GM12874 (cell line): Measurements from ENCODE around the gene PAIP2B.

Source experiments
- TF ChIP-seq, protein P1 (sequence below): IDR thresholded peaks from 2 replicates; pipeline ENCODE4 v1.5.1; 2011; ENCODE audit warnings: low read depth, mild to moderate bottlenecking, control low read depth, low read length, moderate library complexity; ENCODE audit not compliant: insufficient read depth

PAIP2B gene

DNA sequence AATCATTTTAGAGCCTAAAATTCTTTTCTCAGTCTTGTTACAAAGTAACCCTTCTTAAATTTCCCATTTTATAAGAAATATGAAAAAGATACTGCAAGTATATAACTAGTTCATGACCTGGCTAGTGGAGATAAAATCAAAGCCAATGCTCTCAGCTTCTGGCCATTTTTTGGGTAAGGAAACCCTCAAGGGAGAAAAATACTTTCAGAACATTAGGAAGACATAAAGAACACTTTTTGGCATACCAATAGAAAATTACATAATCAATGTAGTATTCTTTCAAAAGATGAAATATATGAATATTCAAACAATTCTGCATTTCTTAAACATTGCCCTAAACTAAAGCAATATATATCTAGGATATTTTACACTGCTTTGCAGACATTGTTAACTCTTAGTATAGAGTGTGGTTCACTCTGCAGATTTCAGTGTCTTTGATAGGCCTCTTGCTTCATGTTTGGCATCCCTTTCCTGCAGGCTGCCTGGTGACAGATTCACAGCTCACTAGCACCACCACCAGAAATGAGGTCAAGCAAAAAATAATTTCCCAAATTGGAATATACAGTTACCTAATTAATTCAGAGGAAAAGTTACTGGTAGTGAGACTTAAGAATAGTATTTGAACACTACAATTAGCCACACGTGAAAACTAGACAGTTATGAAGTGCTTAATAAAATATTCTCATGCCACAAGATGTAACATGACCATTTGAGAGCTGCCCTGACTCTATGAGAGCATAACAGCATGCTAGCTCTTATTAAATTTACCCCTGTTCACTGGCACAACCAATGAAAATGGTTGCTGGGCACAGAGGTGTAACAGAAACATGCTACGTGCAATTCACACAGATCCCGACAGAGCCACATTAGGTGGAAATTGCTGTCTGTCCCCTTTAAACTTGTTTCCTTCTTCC, 36.0 kb downstream of the PAIP2B start:
- TF ChIP-seq, protein P1, sequence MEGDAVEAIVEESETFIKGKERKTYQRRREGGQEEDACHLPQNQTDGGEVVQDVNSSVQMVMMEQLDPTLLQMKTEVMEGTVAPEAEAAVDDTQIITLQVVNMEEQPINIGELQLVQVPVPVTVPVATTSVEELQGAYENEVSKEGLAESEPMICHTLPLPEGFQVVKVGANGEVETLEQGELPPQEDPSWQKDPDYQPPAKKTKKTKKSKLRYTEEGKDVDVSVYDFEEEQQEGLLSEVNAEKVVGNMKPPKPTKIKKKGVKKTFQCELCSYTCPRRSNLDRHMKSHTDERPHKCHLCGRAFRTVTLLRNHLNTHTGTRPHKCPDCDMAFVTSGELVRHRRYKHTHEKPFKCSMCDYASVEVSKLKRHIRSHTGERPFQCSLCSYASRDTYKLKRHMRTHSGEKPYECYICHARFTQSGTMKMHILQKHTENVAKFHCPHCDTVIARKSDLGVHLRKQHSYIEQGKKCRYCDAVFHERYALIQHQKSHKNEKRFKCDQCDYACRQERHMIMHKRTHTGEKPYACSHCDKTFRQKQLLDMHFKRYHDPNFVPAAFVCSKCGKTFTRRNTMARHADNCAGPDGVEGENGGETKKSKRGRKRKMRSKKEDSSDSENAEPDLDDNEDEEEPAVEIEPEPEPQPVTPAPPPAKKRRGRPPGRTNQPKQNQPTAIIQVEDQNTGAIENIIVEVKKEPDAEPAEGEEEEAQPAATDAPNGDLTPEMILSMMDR, result 0 out of 2 replicates have a peak, but pooled peaks have one; percentile 2

DNA sequence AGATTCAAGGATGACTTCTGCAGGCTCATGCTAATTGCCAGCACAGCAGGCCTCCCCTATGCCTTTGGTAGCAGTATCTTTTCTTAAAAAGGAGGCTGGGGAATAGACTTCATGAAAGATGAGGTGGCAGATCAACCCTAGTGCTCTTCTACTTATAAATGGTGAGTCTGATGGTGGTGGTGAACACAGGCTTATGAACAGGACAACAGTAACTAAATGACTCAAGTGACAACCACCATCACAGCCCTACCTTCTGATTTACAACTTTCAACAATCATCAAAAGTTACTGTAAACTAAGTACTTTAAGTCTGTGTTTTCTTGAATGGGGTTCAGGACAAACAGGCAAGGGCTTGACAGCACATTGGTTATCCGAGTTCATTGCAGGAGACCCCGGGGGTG, 39.3 kb downstream of the PAIP2B start:
- TF ChIP-seq, protein P1, result no peak

DNA sequence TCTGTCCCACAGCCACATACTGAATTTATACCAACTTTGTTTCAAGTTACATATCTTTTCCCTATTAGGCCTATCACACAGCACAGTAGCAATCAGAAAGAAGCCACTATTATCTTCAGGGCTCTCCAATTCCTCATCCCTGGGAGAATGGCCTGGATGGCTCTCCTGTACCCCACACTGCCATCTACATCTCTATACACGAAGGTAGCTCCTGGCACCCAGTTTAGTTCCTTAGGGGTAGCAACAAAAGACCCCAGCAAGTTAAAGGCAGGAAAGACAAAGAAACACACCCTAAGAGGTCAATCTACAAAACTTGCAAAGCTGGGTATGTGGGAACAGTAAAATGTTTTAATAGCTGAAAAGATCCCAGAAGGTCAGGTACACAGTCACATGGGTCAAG, 39.9 kb downstream of the PAIP2B start:
- TF ChIP-seq, protein P1, result no peak

DNA sequence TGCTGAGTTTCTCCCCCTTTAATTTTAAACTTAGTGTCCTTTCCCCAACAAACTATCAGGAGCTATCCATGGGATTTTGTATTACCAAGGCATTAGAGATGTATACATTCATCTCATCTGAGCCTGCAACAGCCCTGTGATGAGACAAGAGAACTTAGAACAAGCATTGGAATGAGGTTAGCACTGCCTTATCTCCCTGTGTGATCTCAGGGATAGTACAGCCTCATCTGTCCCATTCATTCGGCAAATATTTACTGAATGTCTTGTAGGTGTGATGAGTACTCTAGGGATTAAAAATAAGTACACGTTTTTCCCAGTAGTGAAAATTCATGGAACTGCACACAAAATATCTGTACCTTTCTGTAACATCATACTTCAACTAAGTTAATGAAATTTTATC, 45.6 kb downstream of the PAIP2B start:
- TF ChIP-seq, protein P1, result no peak

DNA sequence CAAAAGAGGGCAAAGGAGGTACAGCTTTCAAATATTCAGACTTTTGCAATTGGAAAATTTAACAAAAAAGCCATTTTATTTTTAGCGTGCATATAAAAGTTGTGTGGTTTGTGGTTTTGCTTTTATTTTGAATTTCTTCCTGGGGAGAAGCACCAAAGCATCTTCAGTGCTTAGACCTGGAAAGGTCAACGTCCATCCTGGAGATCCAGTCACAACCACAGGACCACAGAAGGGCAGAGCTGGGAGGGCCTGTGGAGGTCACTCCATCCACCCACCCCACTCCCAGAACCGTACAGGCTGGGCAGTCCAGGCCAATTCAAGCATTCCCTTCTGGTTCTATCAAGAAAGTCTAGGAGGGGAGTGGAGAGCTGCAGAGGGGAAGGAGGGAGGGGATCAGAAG, 52.7 kb downstream of the PAIP2B start:
- TF ChIP-seq, protein P1, result no peak

DNA sequence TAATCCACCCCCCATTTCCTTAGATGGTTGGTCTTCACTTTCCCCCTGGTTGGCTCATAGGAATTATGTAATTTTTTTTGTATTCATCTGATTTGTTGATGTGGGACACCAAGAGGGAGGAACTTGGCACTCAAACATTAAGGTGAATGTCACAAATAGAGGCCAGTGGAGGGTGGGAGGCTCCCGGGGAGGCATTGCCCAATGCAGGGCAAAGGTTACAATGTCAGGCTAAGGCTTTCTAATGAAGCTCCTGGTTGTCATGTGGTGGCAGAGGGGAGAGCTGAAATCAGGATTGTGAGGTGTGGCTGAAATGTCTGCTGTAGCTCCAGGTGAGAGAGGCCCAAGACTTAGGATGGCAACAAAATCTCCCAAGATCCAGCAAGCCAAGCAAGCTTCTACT, 53.8 kb downstream of the PAIP2B start:
- TF ChIP-seq, protein P1, result no peak

DNA sequence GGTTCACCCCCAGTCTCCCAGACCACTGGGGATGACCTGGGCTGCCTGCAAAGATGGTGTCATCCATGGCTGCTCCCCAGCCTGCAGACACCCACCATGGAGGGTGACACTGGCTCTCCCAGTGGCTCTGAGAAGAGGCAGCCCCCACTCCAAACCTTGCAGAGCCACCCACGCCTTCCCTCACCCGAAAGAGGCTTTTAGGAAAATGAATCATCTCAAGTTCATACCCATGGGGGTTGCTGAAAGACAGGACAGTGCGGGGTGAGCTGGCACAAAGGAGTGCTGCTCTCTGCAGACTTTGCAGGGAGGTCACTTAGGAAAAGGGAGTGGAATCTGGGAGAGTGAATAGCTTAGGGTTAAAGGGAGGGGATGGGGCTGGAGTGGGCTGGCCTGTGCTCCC, 60.1 kb downstream of the PAIP2B start:
- TF ChIP-seq, protein P1, result no peak
